ENCODE data around the gene KIAA0930.

The KIAA0930 gene

DNA sequence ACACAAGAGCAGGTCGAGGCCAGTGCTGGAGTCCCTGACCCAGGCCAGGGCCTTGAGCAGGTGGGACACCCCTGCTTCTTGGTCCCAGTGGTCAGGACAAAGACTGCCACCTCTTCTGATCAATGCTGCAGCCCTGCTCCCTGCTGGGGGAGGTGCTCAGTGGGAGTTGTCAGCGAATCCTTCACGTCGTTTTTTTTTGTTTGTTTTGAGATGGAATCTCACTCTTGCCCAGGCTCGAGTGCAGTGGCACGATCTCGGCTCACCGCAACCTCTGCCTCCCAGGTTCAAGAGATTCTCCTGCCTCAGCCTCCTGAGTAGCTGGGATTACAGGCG lies 42.3 kb downstream of the KIAA0930 start:
- no peak for DNase-seq (ENCODE audit: extremely low spot score)
- CTCF ChIA-PET: no interaction called here
- POLR2A ChIA-PET: no interaction called here
- TF ChIP-seq, protein P1, sequence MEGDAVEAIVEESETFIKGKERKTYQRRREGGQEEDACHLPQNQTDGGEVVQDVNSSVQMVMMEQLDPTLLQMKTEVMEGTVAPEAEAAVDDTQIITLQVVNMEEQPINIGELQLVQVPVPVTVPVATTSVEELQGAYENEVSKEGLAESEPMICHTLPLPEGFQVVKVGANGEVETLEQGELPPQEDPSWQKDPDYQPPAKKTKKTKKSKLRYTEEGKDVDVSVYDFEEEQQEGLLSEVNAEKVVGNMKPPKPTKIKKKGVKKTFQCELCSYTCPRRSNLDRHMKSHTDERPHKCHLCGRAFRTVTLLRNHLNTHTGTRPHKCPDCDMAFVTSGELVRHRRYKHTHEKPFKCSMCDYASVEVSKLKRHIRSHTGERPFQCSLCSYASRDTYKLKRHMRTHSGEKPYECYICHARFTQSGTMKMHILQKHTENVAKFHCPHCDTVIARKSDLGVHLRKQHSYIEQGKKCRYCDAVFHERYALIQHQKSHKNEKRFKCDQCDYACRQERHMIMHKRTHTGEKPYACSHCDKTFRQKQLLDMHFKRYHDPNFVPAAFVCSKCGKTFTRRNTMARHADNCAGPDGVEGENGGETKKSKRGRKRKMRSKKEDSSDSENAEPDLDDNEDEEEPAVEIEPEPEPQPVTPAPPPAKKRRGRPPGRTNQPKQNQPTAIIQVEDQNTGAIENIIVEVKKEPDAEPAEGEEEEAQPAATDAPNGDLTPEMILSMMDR (IDR thresholded peaks at IDR 0.05; ENCODE audit: control extremely low read depth, extremely low read depth, low read depth, missing control alignments): no peak

DNA sequence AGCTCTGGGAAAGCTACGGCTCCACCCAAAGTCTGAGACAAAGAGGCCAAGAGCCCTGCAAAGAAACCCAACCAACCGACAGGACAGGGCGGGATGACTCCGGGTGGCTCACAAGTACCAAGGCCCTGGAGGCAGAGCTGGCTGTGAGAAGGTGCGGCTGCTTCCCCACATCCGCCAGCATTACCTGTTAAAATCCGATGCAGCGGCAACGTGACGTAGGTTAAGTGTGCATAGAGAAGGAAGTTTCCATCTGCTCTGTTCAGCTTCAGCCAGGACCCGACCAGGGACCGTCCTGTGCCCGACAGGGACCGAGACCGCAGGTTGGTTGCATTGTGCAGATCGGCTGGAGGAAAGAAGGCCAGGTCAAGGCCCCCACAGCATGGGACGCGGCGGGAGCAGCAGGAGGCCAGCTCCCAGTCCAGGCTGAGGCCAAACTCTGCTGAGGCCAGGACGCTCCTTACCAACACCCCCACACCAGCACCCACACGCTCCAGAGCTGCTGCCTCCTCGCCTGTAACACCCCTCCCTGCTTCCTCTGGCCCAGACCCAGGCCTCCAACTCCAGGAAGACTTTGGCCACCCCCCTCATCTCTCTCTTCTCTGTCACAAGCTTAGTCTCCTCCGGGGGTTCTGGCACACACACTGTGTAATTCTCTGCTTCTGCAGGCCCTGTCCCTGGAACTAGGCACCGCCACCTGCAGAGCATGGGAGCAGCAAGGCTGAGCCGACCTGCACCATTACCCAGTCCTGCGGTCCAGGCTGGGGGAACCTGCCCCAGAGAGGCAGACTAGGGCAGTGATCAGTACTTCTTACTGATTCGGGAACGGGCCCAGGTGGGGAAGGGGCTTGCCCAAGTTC lies 42.9 kb downstream of the KIAA0930 start:
- POLR2A ChIA-PET: no interaction called here
- TF ChIP-seq, protein P1 (IDR thresholded peaks at IDR 0.05; ENCODE audit: control extremely low read depth, extremely low read depth, low read depth, missing control alignments): no peak
- CTCF ChIA-PET: interaction anchor here (0.8 kb wide), 1 partner anchor 8 kb away, joined by 3 read pairs; no protein-coding TSS in a partner anchor
- no peak for DNase-seq (ENCODE audit: extremely low spot score)

DNA sequence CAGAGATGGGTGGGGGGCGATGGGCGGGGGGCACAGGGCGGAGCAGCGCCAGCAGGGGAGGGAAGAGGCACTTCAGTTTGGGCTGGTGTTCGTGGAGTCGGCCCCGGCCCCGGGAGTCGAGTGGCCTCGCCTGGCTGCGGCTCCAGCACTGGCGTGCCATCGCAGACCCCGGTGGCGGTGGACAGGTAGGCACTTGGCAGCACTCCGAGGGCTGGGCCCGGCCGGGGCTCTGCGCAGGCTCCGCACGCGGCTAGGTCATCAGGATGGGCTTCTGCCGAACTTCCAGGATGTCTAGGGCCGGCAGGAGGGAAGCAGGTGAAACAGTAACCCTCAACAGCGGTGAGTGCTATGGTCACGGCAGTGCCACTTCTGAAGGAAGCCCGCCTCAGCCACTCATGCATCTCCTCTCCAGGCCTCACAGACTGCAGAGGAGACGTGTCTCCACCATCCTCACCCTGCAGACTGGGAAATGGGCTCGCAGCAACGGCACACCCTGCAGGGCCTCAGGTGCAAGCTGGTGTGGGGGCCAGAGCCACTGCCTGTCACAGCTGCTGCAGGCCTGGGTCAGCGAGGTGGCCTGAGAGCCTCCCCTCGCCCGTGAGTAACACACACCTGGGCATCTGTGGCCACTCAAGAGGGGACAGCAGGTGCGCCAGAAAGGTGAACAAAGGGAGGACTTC lies 43.6 kb downstream of the KIAA0930 start:
- no peak for DNase-seq (ENCODE audit: extremely low spot score)
- TF ChIP-seq, protein P1 (IDR thresholded peaks at IDR 0.05; ENCODE audit: control extremely low read depth, extremely low read depth, low read depth, missing control alignments): no peak
- ChIA-PET POLR2A (no interaction called here), CTCF (interaction anchor here (0.8 kb wide), 1 partner anchor 9 kb away, joined by 3 read pairs; no protein-coding TSS in a partner anchor)

DNA sequence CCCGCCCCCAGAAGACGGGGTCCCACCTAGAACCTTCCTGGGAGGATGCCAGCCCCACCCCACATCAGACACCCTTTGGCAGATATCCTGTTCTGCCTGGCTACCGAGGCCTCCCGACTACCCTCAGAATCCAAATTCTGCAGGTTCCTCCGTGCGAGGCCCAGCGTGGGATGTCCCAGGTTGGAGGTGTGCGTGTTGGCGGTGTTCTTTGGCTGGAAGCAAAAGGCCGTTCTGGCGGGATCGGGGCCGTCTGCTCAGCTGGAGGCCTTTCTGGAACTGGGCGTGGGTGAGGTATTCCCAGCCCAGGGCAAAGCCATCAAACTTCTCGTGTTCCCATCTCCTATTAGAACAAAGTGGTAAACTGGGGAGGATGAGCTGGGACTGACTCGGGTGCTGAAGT lies 44.4 kb downstream of the KIAA0930 start:
- TF ChIP-seq, protein P1 (IDR thresholded peaks at IDR 0.05; ENCODE audit: control extremely low read depth, extremely low read depth, low read depth, missing control alignments): no peak
- no peak for DNase-seq (ENCODE audit: extremely low spot score)
- ChIA-PET CTCF (no interaction called here), POLR2A (no interaction called here)

DNA sequence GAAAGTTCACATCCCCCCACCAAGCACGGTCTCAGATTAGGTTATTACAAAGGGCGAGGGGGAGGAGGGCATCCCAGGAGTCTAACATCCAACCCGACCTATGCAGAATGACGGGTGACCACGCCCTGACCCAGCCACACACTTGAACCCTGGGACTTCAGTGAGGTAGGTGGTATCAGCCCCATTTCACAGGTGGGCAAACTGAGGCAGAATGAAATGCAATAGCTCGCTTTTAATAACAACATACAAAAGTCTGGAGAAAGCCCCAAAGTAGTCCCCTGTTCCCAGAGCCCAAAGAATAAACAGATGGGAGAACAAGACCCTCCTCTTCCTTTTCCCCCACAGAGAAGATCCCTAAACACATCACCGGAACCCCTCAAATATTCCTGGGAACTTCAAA lies 45.1 kb downstream of the KIAA0930 start:
- ChIA-PET CTCF (no interaction called here), POLR2A (no interaction called here)
- TF ChIP-seq, protein P1 (IDR thresholded peaks at IDR 0.05; ENCODE audit: control extremely low read depth, extremely low read depth, low read depth, missing control alignments): no peak
- DNase-seq (ENCODE audit: extremely low spot score): no peak

DNA sequence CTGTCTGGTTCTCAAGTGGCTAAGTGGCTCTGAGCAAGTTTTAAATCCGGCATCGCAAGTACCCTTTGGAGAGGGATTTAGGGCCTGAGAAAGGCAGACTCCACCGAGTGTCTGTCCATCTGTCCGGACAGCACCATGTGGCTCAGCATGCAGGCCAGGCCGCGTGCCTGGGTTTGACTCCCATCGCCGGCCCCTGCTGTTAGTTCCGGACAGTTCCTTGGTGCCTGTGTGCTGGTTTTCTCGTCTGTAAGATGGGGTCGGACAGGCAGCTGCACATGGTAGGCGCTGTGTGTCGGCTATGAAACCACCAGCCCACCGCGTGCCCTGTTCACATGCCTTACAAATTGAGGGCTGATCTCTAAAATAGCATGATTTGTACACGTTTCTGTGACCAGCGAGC lies 46.0 kb downstream of the KIAA0930 start:
- DNase-seq (ENCODE audit: extremely low spot score): no peak
- ChIA-PET CTCF (no interaction called here), POLR2A (no interaction called here)
- TF ChIP-seq, protein P1 (IDR thresholded peaks at IDR 0.05; ENCODE audit: control extremely low read depth, extremely low read depth, low read depth, missing control alignments): no peak
